Loucy (cell line): ENCODE data around the gene TNP2.

Source experiments
- H2AFZ ChIP-seq: fragments of 200-600 bp; sonication (generic); 2 replicates; pipeline ENCODE4 v1.6.0; 2016; ENCODE audit warnings: antibody characterized with exemption, mild to moderate bottlenecking, low read length, moderate library complexity
- H3F3A ChIP-seq: fragments of 200-600 bp; 2 replicates; pipeline ENCODE4 v1.6.0; 2016; ENCODE audit warnings: antibody characterized with exemption, low read depth, mild to moderate bottlenecking
- H3K27me3 ChIP-seq: fragments of 200-600 bp; sonication (generic); 2 replicates; pipeline ENCODE4 v1.6.1; 2014; ENCODE audit warnings: low read length, mild to moderate bottlenecking; ENCODE audit not compliant: insufficient read depth, poor library complexity, severe bottlenecking
- H3K36me3 ChIP-seq: fragments of 200-600 bp; sonication (generic); 2 replicates; pipeline ENCODE4 v1.6.1; 2016; ENCODE audit warnings: low read length; ENCODE audit not compliant: insufficient read depth
- H3K4me1 ChIP-seq: fragments of 200-600 bp; sonication (generic); 2 replicates; pipeline ENCODE4 v1.5.1; 2014; ENCODE audit warnings: low read length, mild to moderate bottlenecking; ENCODE audit not compliant: insufficient read depth, poor library complexity, severe bottlenecking
- H3K4me2 ChIP-seq: fragments of 200-600 bp; sonication (generic); 2 replicates; pipeline ENCODE4 v1.6.0; 2014; ENCODE audit warnings: antibody characterized with exemption, low read length, low read depth, mild to moderate bottlenecking; ENCODE audit not compliant: poor library complexity, severe bottlenecking
- H3K4me3 ChIP-seq: fragments of 200-600 bp; sonication (generic); 2 replicates; pipeline ENCODE4 v1.5.1; 2014; ENCODE audit warnings: low read length, mild to moderate bottlenecking, mixed read lengths; ENCODE audit not compliant: poor library complexity, severe bottlenecking
- H3K79me2 ChIP-seq: fragments of 200-600 bp; sonication (generic); 2 replicates; pipeline ENCODE4 v1.6.1; 2014; ENCODE audit warnings: low read length; ENCODE audit not compliant: insufficient read depth
- H3K9ac ChIP-seq: fragments of 200-600 bp; sonication (generic); 2 replicates; pipeline ENCODE4 v1.6.0; 2014; ENCODE audit warnings: mild to moderate bottlenecking, low read depth, low read length, moderate library complexity; ENCODE audit not compliant: poor library complexity, severe bottlenecking
- H3K9me2 ChIP-seq: fragments of 200-600 bp; sonication (generic); replicated peaks from 2 replicates; pipeline ENCODE4 v1.6.1; 2016; ENCODE audit warnings: low read depth, low read length, mixed read lengths
- H3K9me3 ChIP-seq: fragments of 200-600 bp; sonication (generic); 2 replicates; pipeline ENCODE4 v1.6.1; 2014; ENCODE audit warnings: mild to moderate bottlenecking, antibody characterized with exemption, low read length, low read depth; ENCODE audit not compliant: insufficient read depth
- H4K20me1 ChIP-seq: fragments of 200-600 bp; sonication (generic); 2 replicates; pipeline ENCODE4 v1.6.0; 2014; ENCODE audit warnings: antibody characterized with exemption, low read length, mild to moderate bottlenecking; ENCODE audit not compliant: insufficient read depth, poor library complexity, severe bottlenecking
- EZH2phosphoT487 ChIP-seq: fragments of 200-600 bp; IDR thresholded peaks from 2 replicates; pipeline ENCODE4 v1.6.1; 2018; ENCODE audit warnings: antibody characterized with exemption, mild to moderate bottlenecking, moderate library complexity, borderline replicate concordance
- TF ChIP-seq, protein P1 (sequence below): fragments of 200-600 bp; sonication (generic); conservative IDR thresholded peaks from 2 replicates; pipeline ENCODE4 v1.5.1; 2014; ENCODE audit warnings: mild to moderate bottlenecking, antibody characterized with exemption, low read length

TNP2 gene

DNA sequence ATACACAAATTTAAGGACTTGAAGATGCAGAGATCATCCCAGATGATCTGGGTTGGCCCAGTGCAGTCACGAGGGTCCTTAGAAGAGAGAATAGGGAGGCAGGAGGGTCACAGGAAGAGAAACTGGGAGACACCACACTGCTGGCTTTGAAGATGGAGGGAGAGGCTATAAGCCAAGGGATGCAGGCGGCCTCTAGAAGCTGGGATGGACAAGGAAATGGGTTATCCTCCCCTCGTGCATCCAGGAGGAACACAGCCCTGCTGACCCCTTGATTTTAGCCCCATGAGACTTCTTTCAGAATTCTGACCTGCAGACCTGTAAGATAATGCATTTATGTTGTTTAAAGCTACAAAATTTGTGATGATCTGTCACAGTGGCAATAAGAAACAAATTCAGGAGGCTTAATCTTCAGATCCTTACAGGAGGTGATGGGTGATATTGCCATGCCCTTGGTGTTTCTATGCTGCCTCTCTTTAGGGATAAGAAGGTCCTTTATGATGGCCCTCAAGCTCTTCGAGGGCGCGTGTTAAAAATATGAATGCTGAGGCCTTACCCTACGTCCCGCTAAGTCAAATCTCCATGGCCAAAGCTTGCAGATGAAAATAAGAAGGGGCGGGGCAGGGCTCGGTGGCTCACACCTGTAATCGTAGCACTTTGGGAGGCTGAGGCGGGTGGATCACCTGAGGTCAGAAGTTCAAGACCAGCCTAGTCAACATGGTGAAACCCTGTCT lies 8.6 kb upstream of the TNP2 start:
- Histone ChIP-seq H3K9me3 (no peaks in the 10 kb centered on the region), H3K4me2 (no peak overlapping the region), H4K20me1 (no peaks in the 10 kb centered on the region), H3K9ac (no peak overlapping the region), H3F3A (no peaks in the 10 kb centered on the region), H3K4me1 (no peaks in the 10 kb centered on the region), H3K4me3 (no peak overlapping the region), H3K36me3 (no peaks in the 10 kb centered on the region), H3K79me2 (no peaks in the 10 kb centered on the region), H2AFZ (no peak overlapping the region), H3K27me3 (no peaks in the 10 kb centered on the region), H3K9me2 (no peaks in the 10 kb centered on the region)
- TF ChIP-seq, protein P1, sequence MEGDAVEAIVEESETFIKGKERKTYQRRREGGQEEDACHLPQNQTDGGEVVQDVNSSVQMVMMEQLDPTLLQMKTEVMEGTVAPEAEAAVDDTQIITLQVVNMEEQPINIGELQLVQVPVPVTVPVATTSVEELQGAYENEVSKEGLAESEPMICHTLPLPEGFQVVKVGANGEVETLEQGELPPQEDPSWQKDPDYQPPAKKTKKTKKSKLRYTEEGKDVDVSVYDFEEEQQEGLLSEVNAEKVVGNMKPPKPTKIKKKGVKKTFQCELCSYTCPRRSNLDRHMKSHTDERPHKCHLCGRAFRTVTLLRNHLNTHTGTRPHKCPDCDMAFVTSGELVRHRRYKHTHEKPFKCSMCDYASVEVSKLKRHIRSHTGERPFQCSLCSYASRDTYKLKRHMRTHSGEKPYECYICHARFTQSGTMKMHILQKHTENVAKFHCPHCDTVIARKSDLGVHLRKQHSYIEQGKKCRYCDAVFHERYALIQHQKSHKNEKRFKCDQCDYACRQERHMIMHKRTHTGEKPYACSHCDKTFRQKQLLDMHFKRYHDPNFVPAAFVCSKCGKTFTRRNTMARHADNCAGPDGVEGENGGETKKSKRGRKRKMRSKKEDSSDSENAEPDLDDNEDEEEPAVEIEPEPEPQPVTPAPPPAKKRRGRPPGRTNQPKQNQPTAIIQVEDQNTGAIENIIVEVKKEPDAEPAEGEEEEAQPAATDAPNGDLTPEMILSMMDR = no peak
- no peak for TF ChIP-seq EZH2phosphoT487

DNA sequence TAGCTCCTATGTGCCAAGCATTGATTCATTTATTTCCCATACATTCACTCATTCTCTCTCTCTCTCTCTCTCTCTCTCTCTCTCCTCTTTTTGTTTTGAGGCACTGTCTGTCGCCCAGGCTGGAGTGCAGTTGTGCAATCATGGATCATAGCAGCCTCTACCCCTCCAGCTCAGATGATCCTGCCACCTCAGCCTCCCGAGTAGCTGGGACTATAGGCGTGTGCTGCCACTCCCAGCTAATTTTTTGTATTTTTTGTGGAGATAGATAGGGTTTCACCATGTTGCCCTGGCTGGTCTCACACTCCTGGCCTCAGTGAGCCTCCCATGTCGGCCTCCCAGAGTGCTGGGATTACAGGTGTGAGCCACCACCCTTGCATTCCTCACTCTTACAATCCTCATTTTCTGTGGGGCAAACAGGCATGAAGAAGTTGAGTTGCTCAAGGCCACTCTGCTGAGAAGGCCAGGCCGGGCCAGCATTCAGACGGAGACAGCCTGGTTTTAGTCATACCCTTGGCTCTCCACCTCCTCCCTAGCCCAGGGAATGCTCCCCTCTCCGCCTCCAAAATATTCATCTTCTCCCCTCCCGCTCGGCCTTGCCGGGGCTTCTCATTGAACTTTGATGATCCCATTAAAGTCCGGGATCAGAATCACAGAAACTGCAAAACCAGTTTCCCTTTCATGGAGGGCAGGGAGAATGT lies 7.9 kb upstream of the TNP2 start:
- TF ChIP-seq EZH2phosphoT487 = no peak
- TF ChIP-seq, protein P1 = no peak
- H3K9ac ChIP-seq = no peak overlapping the region
- H4K20me1 ChIP-seq = no peaks in the 10 kb centered on the region

DNA sequence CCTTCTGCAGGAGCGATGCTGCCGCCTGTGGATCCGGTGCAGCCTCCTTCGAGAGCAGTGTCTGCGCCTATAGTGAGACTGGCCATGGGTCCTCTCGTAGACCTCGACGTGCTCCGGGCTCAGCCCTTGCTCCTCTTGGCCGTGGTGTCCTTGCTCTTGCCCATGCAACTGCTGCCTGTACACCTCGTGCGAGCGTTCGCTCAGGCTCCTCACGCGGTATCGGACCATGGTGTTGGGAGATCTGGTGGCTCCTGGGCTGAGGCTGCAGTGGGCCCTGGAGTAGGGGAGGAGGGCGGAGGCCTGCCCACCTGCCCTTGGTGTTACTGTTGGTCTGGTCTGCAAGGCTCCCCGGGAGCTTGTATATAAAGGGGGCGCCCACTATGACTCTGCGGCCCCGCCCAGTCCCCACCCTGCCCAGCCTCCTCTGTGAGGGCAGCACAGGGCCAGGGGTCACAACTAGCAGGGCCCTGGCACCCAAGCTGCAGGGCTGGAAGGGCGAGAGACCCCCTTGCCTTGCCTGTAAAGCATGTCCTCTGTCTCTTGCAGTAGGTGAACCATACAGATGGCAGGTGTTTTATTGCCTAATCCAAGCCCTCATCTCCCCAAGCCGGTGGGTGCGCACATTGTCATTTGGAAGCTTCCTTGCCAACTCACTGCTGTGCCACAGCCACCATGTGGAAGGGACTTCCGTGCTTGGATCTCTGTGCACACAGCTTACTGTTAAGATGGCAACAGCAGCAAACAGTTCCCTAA lies 7.2 kb upstream of the TNP2 start, which contains the start of gene PRM2:
Gene PRM2 (minus strand): TSS at position 338 of the 753 bp plus-strand sequence. CDS start 110 bp downstream, at position 228.
- Histone ChIP-seq H2AFZ (no peak within 1 kb of the TSS), H3K4me1 (no peaks in the 10 kb centered on the region), H3F3A (no peaks in the 10 kb centered on the region), H3K9me3 (no peaks in the 10 kb centered on the region), H3K79me2 (no peaks in the 10 kb centered on the region), H3K4me2 (no peak within 1 kb of the TSS), H3K9me2 (no peaks in the 10 kb centered on the region), H3K4me3 (no peak within 1 kb of the TSS), H3K9ac (no peak within 1 kb of the TSS), H3K27me3 (no peaks in the 10 kb centered on the region), H4K20me1 (no peaks in the 10 kb centered on the region), H3K36me3 (no peaks in the 10 kb centered on the region)
- TF ChIP-seq EZH2phosphoT487 = no peak
- TF ChIP-seq, protein P1 = no peak

More for the DNA sequence above, 7.9 kb upstream of the TNP2 start:
- Histone ChIP-seq H3K9me3 (no peaks in the 10 kb centered on the region), H3K27me3 (no peaks in the 10 kb centered on the region), H3K9me2 (no peaks in the 10 kb centered on the region), H3K79me2 (no peaks in the 10 kb centered on the region), H3K4me3 (no peak overlapping the region), H3K4me1 (no peaks in the 10 kb centered on the region), H3K4me2 (no peak overlapping the region), H3K36me3 (no peaks in the 10 kb centered on the region), H2AFZ (no peak overlapping the region), H3F3A (no peaks in the 10 kb centered on the region)
